ENCODE data around the gene CCDC148.

Gene CCDC148

GRCh38 chr2:158172719-158173118, 283.8 kb downstream of the CCDC148 start:
- no peak for DNase-seq (ENCODE audit: low read depth)

GRCh38 chr2:158154596-158154995, 302.0 kb downstream of the CCDC148 start:
- DNase-seq (ENCODE audit: low read depth): no peak

- no peak for DNase-seq (ENCODE audit: low read depth)
Measured at GRCh38 chr2:158153270-158154015, 303.1 kb downstream of the CCDC148 start.

DNA sequence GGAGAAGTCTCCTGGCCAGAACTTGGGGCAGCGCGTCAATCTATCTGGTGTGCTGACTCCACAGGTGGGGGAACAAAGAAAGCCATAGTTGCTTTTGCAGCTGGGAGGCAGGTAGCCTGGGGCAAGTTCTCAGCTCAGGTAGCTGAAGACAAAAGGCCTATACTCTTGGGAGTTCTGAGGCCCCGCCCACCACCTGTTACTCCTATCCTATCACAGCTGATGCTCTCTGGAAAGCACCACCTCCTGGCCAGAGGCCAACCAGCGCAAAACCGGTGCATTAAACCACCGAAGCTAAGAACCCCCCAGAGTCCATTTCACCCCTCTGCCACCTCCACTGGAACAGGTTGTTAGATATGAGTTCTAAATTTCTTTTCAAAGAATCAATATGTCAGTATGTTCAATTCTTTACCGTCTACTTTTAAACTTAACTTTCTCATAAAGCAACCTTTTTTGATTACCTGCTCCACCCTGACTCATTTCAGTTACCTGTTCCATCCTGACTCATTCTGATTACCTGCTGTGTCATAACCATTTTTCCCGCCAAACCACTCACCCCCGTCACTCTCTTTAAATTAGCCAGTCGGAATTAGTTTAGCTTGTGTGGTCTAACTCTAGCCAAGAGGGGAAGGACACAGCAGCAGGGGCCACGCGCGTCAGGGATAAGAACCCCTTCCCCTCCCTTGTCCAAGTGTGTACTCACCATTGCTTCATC, 311.5 kb downstream of the CCDC148 start:
- DNase-seq (ENCODE audit: low read depth): no peak

DNA sequence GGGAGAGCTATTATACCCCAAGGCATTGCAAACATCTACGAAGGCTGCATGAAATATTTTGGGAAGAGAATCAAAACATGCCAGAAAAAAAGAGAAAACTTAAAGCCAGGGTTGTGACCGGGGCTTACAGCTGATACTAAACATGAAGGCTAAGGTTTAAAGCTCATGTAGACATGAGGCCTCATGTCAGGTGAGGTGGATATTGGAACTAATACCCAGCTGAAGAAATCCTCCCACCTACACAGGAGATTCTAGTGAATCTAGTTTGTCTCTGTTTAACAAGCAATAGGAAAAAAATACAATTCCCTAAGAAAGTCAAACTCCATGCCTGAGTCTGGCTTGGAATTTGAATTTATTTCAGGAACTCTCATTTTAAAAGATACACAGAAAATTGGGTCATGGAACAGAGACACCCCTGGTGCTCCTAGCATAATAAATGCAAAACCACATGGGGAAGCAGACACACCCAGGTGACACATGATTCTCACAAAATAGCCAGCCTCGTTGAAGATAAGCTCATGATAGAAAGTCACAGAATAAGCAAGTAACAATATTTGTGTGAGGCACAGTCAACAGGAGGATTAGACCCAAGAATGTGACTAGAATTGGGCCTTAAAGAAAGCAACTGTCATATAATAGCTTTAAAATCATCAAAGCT, 312.7 kb downstream of the CCDC148 start:
- DNase-seq (ENCODE audit: low read depth): no peak

DNA sequence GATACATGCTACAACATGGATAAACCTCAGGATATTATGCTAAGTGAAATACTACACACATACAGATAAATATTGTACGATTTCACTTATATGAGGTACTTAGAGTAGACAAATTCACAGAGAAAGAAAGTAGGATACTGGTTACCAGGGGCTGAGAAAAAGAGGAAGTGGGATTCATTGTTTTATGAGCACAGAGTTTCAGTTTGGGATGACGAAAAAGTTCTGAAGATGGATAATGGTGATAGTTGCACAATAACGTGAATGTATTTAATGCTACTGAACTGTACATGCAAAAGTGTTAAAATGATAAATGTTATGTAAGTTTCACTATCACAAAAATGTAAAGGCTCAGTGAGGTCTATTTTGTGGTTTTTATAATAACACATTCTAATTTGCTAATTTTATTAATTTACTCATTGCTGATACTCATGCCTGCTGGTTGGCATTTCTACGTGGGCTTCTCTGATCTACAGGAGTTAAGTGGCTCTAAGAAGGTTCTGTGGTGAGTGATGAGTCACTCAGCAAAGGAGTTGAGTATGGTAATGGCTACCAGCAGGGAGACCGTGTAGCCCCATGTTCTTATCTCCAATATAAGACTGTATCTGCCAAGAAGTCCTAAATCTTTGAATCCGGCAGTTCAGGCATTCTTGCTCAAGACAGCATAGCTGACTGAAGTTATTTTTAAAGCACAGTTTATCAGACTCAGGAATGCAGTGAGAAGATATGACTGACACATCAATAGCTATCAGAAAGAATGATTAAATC, 313.8 kb downstream of the CCDC148 start:
- DNase-seq (ENCODE audit: low read depth): peak; percentile 51

DNA sequence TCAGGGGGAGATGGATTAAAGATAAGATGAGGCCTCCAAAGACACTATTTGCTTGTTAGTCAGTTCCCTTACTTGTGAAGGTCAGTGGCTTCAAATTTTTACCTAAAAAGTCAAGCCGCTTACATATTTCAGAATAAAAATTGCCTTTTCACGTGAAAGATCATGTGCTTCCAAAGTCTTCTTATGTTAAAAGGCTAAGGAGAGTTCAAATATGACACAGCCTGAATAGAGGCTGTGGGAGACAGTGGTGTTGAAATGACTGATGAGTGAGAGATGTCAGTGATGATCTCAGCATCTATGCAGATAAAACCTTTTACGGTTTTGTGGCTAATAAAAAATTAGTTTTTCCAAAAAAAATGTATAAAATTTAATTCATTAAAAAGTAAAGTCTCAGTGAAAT, 314.4 kb downstream of the CCDC148 start:
- DNase-seq (ENCODE audit: low read depth): no peak

GRCh38 chr2:158140201-158140600, 316.4 kb downstream of the CCDC148 start:
- DNase-seq (ENCODE audit: low read depth): no peak

DNA sequence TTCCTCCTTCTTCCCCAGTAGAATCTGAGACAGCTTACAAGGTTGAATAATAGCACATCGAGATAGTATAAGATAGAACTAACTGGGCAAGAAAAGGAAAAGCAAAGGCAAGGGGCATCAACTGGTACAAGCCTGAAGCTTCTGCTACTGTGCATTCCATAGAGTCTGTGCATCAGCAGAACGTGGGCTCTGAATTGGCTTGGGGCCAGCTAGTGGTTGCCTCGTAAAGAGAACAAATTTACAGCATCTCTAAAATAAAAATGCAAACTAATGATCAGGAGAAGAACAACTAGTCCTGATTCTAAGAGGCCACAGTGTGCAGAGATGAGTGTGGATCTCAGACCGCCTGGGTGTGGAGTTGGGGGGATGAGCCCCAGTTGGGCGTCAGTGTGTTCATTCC, 318.3 kb downstream of the CCDC148 start:
- DNase-seq (ENCODE audit: low read depth): no peak

DNA sequence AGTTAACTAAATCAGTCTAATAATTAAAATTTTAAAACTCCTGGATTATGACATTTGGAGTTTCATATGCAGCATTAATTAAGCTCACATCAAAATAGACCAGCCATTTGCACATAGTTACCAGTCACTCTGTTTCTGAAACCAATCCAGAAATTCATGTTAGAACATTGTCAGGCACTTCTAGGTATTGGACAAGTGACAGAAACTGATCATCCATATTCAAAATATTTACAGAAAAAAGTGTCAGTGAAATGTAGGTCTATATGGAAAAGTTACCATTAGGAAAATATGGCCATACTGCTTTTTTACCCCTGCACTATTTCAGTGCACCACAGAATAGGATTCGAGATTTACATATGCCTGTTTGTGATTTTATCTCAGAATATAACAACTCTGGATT, 321.5 kb downstream of the CCDC148 start:
- DNase-seq (ENCODE audit: low read depth): no peak

DNA sequence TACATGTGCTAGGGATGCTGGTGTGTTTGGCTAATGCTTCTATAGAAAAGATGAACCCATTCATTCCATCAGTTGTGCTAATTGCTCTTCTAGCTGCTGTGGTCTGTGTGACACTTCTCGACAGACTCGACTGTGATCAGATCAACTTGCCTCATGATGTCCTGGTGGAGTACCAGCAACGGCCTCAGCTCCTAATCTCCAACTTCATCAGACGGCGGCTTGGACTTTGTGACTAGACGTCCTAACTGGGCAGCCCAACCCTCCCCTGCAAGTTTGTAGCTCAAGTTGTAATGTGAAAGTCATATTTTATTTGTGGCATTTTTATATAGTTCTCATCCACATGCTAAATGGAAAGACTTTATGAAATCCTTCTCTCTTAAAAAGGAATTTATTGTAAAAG, 321.9 kb downstream of the CCDC148 start:
- DNase-seq (ENCODE audit: low read depth): no peak

DNA sequence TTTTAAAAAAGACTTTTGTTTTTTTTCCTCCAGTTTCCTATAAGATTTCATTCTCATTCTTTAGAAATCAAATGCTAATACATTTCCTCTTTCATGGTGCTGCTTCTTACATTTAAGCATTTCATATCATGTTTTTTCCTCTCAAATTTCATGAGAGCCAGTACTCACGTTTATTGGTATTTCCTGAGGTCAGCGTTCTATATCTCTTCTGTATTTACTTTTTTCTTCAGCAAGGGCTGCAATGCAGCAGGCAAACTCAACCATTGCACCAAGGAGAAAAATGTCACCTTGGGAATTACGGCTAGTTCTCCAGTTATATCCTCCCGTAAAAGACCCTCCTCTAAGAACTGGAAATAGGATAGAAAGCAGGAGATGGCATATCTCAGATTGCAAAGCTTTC, 322.5 kb downstream of the CCDC148 start:
- DNase-seq (ENCODE audit: low read depth): no peak

DNA sequence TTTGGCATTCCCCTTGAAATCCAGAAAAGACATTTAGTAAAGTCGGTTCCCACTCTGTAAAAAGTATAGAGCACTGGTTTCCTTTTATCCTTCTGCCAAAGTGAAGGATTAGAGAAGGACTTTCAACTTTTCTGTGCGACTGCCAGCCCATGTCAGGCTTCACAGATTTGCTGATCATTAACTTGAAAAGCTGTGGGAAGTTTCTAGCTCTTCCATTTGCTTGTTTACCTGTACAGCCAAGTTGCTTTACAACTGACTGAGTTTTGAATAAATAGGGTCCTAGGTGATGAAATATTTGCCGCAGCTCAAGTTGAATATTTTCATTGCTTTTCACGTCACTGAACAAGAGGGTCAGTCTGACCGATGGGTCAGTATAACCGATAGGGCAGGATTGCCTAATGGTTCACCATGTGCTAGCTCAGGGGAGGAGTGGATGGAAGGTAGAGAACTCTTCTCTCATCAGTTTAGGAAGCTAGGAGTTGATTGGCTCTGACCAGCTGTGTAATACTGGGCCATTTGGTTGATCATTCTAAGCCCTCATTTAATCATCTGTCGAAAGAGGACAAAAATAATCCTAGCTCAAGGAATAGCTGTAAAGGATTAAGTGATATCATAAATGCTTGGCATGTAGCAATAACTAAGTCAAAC, 324.5 kb downstream of the CCDC148 start:
- no peak for DNase-seq (ENCODE audit: low read depth)

- no peak for DNase-seq (ENCODE audit: low read depth)
Measured at GRCh38 chr2:158131483-158131912, 325.1 kb downstream of the CCDC148 start.

- DNase-seq (ENCODE audit: low read depth): no peak
Measured at GRCh38 chr2:158130832-158131473, 325.6 kb downstream of the CCDC148 start.

DNA sequence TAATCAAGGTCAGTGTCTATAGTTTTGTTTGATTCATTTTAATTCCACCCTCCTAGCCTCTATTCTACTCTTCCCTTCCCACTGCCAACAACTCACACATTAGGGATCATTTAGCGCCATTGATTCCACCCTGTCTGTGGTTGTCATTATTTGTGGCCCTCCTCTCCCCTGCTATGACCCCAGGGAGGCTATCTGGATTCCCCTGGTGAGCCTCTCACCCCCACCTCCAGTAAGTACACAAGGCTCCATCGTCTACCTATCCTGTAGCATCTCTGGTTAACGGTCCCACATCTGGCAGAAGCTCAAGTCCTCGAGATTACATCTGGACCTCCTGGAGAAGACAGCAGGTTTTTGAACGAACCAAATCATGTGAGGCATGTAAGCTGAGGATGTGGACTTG, 327.5 kb downstream of the CCDC148 start:
- no peak for DNase-seq (ENCODE audit: low read depth)

- DNase-seq (ENCODE audit: low read depth): no peak
Measured at GRCh38 chr2:158128168-158128973, 328.2 kb downstream of the CCDC148 start.

- no peak for DNase-seq (ENCODE audit: low read depth)
Measured at GRCh38 chr2:158127380-158127804, 329.2 kb downstream of the CCDC148 start.

- DNase-seq (ENCODE audit: low read depth): no peak
Measured at GRCh38 chr2:158125756-158126498, 330.6 kb downstream of the CCDC148 start.

DNA sequence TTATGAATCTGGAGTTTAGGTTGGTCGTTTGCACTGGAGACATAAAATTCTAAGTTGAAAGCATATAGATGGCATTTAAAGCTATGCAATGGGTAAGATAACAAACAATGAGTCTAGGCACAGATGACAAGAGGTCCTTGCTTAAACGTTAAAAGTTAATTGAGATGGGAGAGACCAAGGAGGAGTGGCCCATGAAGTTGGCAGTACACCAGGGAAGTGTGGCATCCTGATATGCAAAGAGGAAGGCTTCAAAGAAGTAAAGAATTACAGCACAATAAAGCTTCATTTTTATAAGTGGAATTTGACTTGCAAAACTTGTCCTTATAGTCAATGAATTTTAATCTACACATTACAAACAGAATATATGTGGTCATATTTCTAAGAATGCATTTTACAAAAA, 331.7 kb downstream of the CCDC148 start:
- no peak for DNase-seq (ENCODE audit: low read depth)

All from iris pigment epithelial cell (primary cell).